HepG2 (cell line): Measurements from ENCODE around the gene METAP1. TPM values are rescaled to one million over a fixed set of nuclear protein-coding genes. Genes with fewer than 3 reads are reported as not detected.

Experiments
- ATAC-seq: fragments of 200-7000 bp; cut with Tn5 transposase; 3 replicates; pipeline ENCODE4 v1.9.1; 2020; ENCODE audit warnings: mild to moderate bottlenecking, moderate library complexity
- BruUV-seq: library from RNA; stranded (reverse); fragments of 400-500 nt; replicated peaks from 2 replicates; lab custom pipeline; 2021; lab: Mats Ljungman, UMichigan
- CTCF ChIA-PET: fragments of 300-600 bp; formaldehyde crosslinking; extraction: SDS; loops from one replicate; lab custom pipeline; 2021; ENCODE audit warnings: low total read pairs, inconsistent platforms, low intra/inter-chr PET ratio; lab: Yijun Ruan, JAX
- POLR2A ChIA-PET: fragments of 350-600 bp; sonication (Branson Sonifier 250); formaldehyde crosslinking; loops from one replicate; lab custom pipeline; 2020; ENCODE audit warnings: antibody characterized with exemption, inconsistent platforms; lab: Yijun Ruan, JAX
- DNase-seq: peaks from one replicate; pipeline ENCODE4 v3.0.0-alpha.2; 2015; ENCODE audit warnings: low spot score
- FAIRE-seq: peaks from 3 replicates; lab custom pipeline; 2011; peaks lifted over from hg19 to GRCh38; lab: Jason Lieb, UNC
- H2AFZ ChIP-seq: one replicate; pipeline ENCODE4 v1.6.1; 2011; ENCODE audit warnings: low read length, inconsistent platforms
- H3K27ac ChIP-seq: fragments of 300-600 bp; 3 replicates; pipeline ENCODE4 v1.8.0; 2011; ENCODE audit warnings: mixed run types, mild to moderate bottlenecking, mixed read lengths, low read length, inconsistent platforms; ENCODE audit not compliant: insufficient read depth; ENCODE audit errors: extremely low read length
- H3K27me3 ChIP-seq, 2 experiments: fragments of 200-600 bp in 1 of 2; 2 replicates in 1 of 2; 3 replicates in 1 of 2; pipeline versions ENCODE4 v1.6.0 to v1.8.0; 2011; ENCODE audit warnings: low read length in 2 of 2, mild to moderate bottlenecking in 2 of 2, moderate library complexity in 2 of 2, inconsistent platforms in 1 of 2; ENCODE audit not compliant: insufficient read depth in 2 of 2, control insufficient read depth in 1 of 2
- H3K36me3 ChIP-seq, 2 experiments: fragments of 200-600 bp in 1 of 2; replicated peaks in 1 of 2; 2 replicates in 1 of 2; 3 replicates in 1 of 2; pipeline versions ENCODE4 v1.5.1 to v1.8.0; 2011; ENCODE audit warnings: low read length in 2 of 2, inconsistent platforms in 1 of 2; ENCODE audit not compliant: insufficient read depth in 2 of 2, control insufficient read depth in 1 of 2
- H3K4me1 ChIP-seq: 2 replicates; pipeline ENCODE4 v1.5.1; 2012; ENCODE audit warnings: low read length, inconsistent platforms; ENCODE audit not compliant: insufficient read depth
- H3K4me2 ChIP-seq: 2 replicates; pipeline ENCODE4 v1.6.0; 2011; ENCODE audit warnings: low read depth, low read length, inconsistent platforms
- H3K4me3 ChIP-seq, 3 experiments: fragments of 200-600 bp in 1 of 3; sonication (generic), shearing (Covaris generic) in 1 of 3; replicated peaks in 1 of 3; 2 replicates each; pipeline ENCODE4 v1.5.1; 2011 to 2016; ENCODE audit warnings: low read length in 3 of 3, inconsistent platforms in 2 of 3, low read depth in 2 of 3, mild to moderate bottlenecking in 2 of 3, control low read depth in 1 of 3, mixed read lengths in 1 of 3; ENCODE audit not compliant: insufficient read depth in 1 of 3
- H3K79me2 ChIP-seq: one replicate; pipeline ENCODE4 v1.6.1; 2011; ENCODE audit warnings: low read length, inconsistent platforms; ENCODE audit not compliant: insufficient read depth
- H3K9ac ChIP-seq: 2 replicates; pipeline ENCODE4 v1.6.0; 2011; ENCODE audit warnings: mild to moderate bottlenecking, low read depth, low read length, inconsistent platforms; ENCODE audit not compliant: insufficient read depth
- H3K9me3 ChIP-seq: 2 replicates; pipeline ENCODE4 v1.5.1; 2012; ENCODE audit warnings: mild to moderate bottlenecking, low read length
- H4K20me1 ChIP-seq: 2 replicates; pipeline ENCODE4 v1.6.0; 2011; ENCODE audit warnings: inconsistent platforms, mild to moderate bottlenecking, low read length, moderate library complexity; ENCODE audit not compliant: insufficient read depth
- AGO2 ChIP-seq: fragments of 200-400 bp; formaldehyde crosslinking; optimal IDR thresholded peaks from 2 replicates; pipeline ENCODE3; 2017; ENCODE audit warnings: mild to moderate bottlenecking, low read depth, low read length, moderate library complexity
- E2F2 ChIP-seq: sonication (generic); formaldehyde crosslinking; IDR thresholded peaks from 2 replicates; pipeline ENCODE4 v1.4.0; 2020; ENCODE audit warnings: missing genetic modification reagents, borderline replicate concordance
- JARID2 ChIP-seq: sonication (generic); formaldehyde crosslinking; IDR thresholded peaks from 2 replicates; pipeline ENCODE4 v1.8.1; 2023; ENCODE audit warnings: missing genetic modification reagents, inconsistent platforms; ENCODE audit not compliant: insufficient replicate concordance
- KDM3A ChIP-seq: IDR thresholded peaks from 2 replicates; pipeline ENCODE4 v1.6.1; 2018; ENCODE audit warnings: low read depth, missing compliant biosample characterization
- NRL ChIP-seq: sonication (generic); formaldehyde crosslinking; IDR thresholded peaks from 2 replicates; pipeline ENCODE4 v1.5.0; 2020; ENCODE audit warnings: missing genetic modification reagents, mild to moderate bottlenecking, moderate library complexity, borderline replicate concordance
- PRPF4 ChIP-seq: fragments of 200-400 bp; formaldehyde crosslinking; IDR thresholded peaks from 2 replicates; pipeline ENCODE4 v1.6.1; 2016; ENCODE audit warnings: low read length, low read depth; ENCODE audit not compliant: poor library complexity, severe bottlenecking
- SNRNP70 ChIP-seq: fragments of 200-400 bp; formaldehyde crosslinking; IDR thresholded peaks from 2 replicates; pipeline ENCODE4 v1.6.1; 2017; ENCODE audit warnings: mild to moderate bottlenecking, low read depth, low read length, moderate library complexity
- SUZ12 ChIP-seq: fragments of 150-350 bp; IDR thresholded peaks from 2 replicates; pipeline ENCODE4 v1.6.1; 2014; ENCODE audit warnings: low read depth, low read length
- ZMAT3 ChIP-seq: sonication (generic); formaldehyde crosslinking; conservative IDR thresholded peaks from 2 replicates; pipeline ENCODE4 v1.7.0; 2021; ENCODE audit warnings: missing genetic modification reagents
- ZNF367 ChIP-seq: sonication (generic); formaldehyde crosslinking; IDR thresholded peaks from 2 replicates; pipeline ENCODE4 v1.4.0; 2020; ENCODE audit warnings: missing genetic modification reagents, borderline replicate concordance
- ZNF543 ChIP-seq: sonication (generic); formaldehyde crosslinking; IDR thresholded peaks from 2 replicates; pipeline ENCODE4 v1.4.0; 2020; ENCODE audit warnings: mild to moderate bottlenecking, missing genetic modification reagents
- ZNF562 ChIP-seq: sonication (generic); formaldehyde crosslinking; IDR thresholded peaks from 2 replicates; pipeline ENCODE4 v1.8.0; 2022; ENCODE audit warnings: missing genetic modification reagents, borderline replicate concordance
- ZNF614 ChIP-seq: IDR thresholded peaks from 2 replicates; pipeline ENCODE4 v1.6.1; 2018; ENCODE audit warnings: missing biosample characterization, missing genetic modification reagents, inconsistent platforms, borderline replicate concordance
- ZNF703 ChIP-seq: sonication (generic); formaldehyde crosslinking; IDR thresholded peaks from 2 replicates; pipeline ENCODE4 v1.5.1; 2020; ENCODE audit warnings: missing genetic modification reagents, mild to moderate bottlenecking, moderate library complexity, borderline replicate concordance
- WGBS: methylation state at CpG from one replicate; pipeline ENCODE4 v1.1.6; 2017; ENCODE audit warnings: low lambda C conversion rate; 5-methylcytosine and 5-hydroxymethylcytosine counted together
- in situ Hi-C: cut with HindIII; loops from 2 replicates; pipeline ENCODE4 v1.10.0; 2017; ENCODE audit warnings: low pct_unique_long_range_greater_than_20kb; ENCODE audit not compliant: extremely low pct_ligation_motif_present
- intact Hi-C: fragments of 100-400 bp; cut with micrococcal nuclease; formaldehyde crosslinking; loops from one replicate; pipeline ENCODE4 v1.10.0; 2022; ENCODE audit not compliant: unreplicated experiment
- polyA plus RNA-seq, 8 experiments: library from polyadenylated mRNA; depleted of rRNA in 3 of 8; stranded (reverse) in 7 of 8; unstranded in 1 of 8; fragments of >200 nt; fragmentation: Illumina TruSeq in 4 of 8; extraction: Trizol in 4 of 8; gene quantifications; 2 replicates each; pipeline versions ENCODE4 v1.2.1 to v1.2.3, GENCODE V29; 2011 to 2016; ENCODE audit warnings: low read depth in 4 of 8, missing spikeins in 1 of 8, mixed read lengths in 1 of 8; ENCODE audit not compliant: insufficient read depth in 1 of 8
- total RNA-seq, 5 experiments: library from RNA; depleted of rRNA; stranded (reverse); fragments of >200 nt; fragmentation: Illumina TruSeq; extraction: Trizol; gene quantifications; 2 replicates each; pipeline ENCODE4 v1.2.3, GENCODE V29; 2016; ENCODE audit warnings: low read depth in 1 of 5
- TF ChIP-seq, protein P1 (sequence below): sonication (generic); formaldehyde crosslinking; IDR thresholded peaks from 2 replicates; pipeline ENCODE4 v1.5.1; 2020; ENCODE audit warnings: missing genetic modification reagents, mild to moderate bottlenecking, borderline replicate concordance
- TF ChIP-seq, protein P2 (sequence below): sonication (generic); formaldehyde crosslinking; IDR thresholded peaks from 2 replicates; pipeline ENCODE4 v1.4.0; 2020; ENCODE audit warnings: missing genetic modification reagents
- TF ChIP-seq, protein P3 (sequence below): IDR thresholded peaks from 2 replicates; pipeline ENCODE4 v1.6.1; 2016

The METAP1 gene
- total and polyA plus RNA-seq, 2 of the 13 experiments (the other 11 are each of a cell fraction or from before 2014, with no cell fraction given) = 44.9 to 53.5 TPM

- DNase-seq (no peak), ATAC-seq (no peak), FAIRE-seq (no peak)
- CTCF ChIA-PET = no interaction called here
- Histone ChIP-seq H4K20me1 (no peaks in the 10 kb centered on the region), H3K27me3 (no peaks in the 10 kb centered on the region), H3K27ac (no peak overlapping the region), H3K4me3 (no peak overlapping the region), H3K4me1 (no peaks in the 10 kb centered on the region), H2AFZ (no peak overlapping the region), H3K9ac (no peak overlapping the region), H3K4me2 (no peak overlapping the region), H3K36me3 (no peaks in the 10 kb centered on the region), H3K79me2 (no peaks in the 10 kb centered on the region), H3K9me3 (no peaks in the 10 kb centered on the region)
- WGBS = 62% methylated on average over 5 of the region's 6 CpGs
- in situ Hi-C loops (no loop called here), intact Hi-C loops (no loop called here)
- POLR2A ChIA-PET = no interaction called here
- BruUV-seq = no TSS peak
- TF ChIP-seq JARID2 (CRISPR knock-in tag) = no peak
- TF ChIP-seq E2F2 (CRISPR knock-in tag) = no peak
- TF ChIP-seq, protein P1, sequence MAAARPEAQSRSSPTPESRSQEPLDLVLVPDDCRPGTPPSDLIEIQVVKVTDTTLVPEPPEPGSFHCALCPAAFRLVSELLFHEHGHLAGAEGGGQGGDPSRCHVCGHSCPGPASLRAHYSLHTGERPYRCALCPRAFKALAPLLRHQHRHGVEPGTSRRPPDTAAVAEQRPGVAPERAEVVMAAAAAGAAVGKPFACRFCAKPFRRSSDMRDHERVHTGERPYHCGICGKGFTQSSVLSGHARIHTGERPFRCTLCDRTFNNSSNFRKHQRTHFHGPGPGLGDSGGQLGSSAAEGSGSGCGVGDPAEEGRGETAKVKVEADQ (CRISPR knock-in tag) = no peak
- TF ChIP-seq, protein P2, sequence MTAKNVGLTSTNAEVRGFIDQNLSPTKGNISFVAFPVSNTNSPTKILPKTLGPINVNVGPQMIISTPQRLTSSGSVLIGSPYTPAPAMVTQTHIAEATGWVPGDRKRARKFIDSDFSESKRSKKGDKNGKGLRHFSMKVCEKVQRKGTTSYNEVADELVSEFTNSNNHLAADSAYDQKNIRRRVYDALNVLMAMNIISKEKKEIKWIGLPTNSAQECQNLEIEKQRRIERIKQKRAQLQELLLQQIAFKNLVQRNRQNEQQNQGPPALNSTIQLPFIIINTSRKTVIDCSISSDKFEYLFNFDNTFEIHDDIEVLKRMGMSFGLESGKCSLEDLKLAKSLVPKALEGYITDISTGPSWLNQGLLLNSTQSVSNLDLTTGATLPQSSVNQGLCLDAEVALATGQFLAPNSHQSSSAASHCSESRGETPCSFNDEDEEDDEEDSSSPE (CRISPR knock-in tag) = no peak
- no peak for TF ChIP-seq NRL (CRISPR knock-in tag)
- no peak for TF ChIP-seq SNRNP70
- TF ChIP-seq PRPF4 = no peak
- TF ChIP-seq ZNF614 (CRISPR knock-in tag) = no peak
- no peak for TF ChIP-seq ZNF367 (CRISPR knock-in tag)
- TF ChIP-seq AGO2 = no peak
- TF ChIP-seq SUZ12 = no peak
- TF ChIP-seq ZNF703 = no peak
- no peak for TF ChIP-seq KDM3A (CRISPR knock-in tag)
- TF ChIP-seq ZNF543 (CRISPR knock-in tag) = no peak
- no peak for TF ChIP-seq ZMAT3 (CRISPR knock-in tag)
- TF ChIP-seq, protein P3, sequence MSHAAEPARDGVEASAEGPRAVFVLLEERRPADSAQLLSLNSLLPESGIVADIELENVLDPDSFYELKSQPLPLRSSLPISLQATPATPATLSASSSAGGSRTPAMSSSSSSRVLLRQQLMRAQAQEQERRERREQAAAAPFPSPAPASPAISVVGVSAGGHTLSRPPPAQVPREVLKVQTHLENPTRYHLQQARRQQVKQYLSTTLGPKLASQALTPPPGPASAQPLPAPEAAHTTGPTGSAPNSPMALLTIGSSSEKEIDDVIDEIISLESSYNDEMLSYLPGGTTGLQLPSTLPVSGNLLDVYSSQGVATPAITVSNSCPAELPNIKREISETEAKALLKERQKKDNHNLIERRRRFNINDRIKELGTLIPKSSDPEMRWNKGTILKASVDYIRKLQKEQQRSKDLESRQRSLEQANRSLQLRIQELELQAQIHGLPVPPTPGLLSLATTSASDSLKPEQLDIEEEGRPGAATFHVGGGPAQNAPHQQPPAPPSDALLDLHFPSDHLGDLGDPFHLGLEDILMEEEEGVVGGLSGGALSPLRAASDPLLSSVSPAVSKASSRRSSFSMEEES (CRISPR knock-in tag) = no peak
- no peak for TF ChIP-seq ZNF562 (CRISPR knock-in tag)
These were observed 40.3 kb upstream of the METAP1 start for GRCh38 chr4:98955229-98955628.
